ENCODE measurements around the gene PSMD10. TPM values are rescaled to one million over a fixed set of nuclear protein-coding genes. Genes with fewer than 3 reads are reported as not detected.

The PSMD10 gene
- polyA plus RNA-seq, 1 donor from 2014 or later: 209 TPM

- H3K36me3 ChIP-seq (ENCODE audit: insufficient read depth, low read length): no peaks in the 10 kb centered on the region
- H3K4me3 ChIP-seq (ENCODE audit: low read length): no peak overlapping the region
- no peak overlapping the region for H3K9ac ChIP-seq (ENCODE audit: low read length)
- H3K4me2 ChIP-seq (ENCODE audit: low read length): no peak overlapping the region
- H3K27ac ChIP-seq (ENCODE audit: low read length): no peak overlapping the region
- no peaks in the 10 kb centered on the region for H3K9me3 ChIP-seq (ENCODE audit: low read length)
- H3F3A ChIP-seq (ENCODE audit: insufficient read depth, low read length, poor library complexity, severe bottlenecking): no peaks in the 10 kb centered on the region
- no peaks in the 10 kb centered on the region for H3K9me2 ChIP-seq (ENCODE audit: insufficient read depth, low read length)
- H4K20me1 ChIP-seq (ENCODE audit: insufficient read depth): no peaks in the 10 kb centered on the region
- H3K79me2 ChIP-seq (replicated peaks; ENCODE audit: insufficient read depth, low read length): no peaks in the 10 kb centered on the region
- no peak overlapping the region for H2AFZ ChIP-seq (ENCODE audit: low read depth, low read length)
- H3K27me3 ChIP-seq (ENCODE audit: insufficient read depth, low read depth, low read length): no peaks in the 10 kb centered on the region
- TF ChIP-seq TAF1 (IDR thresholded peaks at IDR 0.05; ENCODE audit: low read depth) (no peak), MXI1 (conservative IDR thresholded peaks at IDR 0.05; ENCODE audit: poor library complexity, severe bottlenecking) (no peak), POLR2AphosphoS5 (IDR thresholded peaks at IDR 0.05) (no peak), EZH2 (IDR thresholded peaks at IDR 0.05; ENCODE audit: borderline replicate concordance, insufficient read depth, low read length, poor library complexity, severe bottlenecking) (no peak), REST (IDR thresholded peaks at IDR 0.05; ENCODE audit: borderline replicate concordance) (no peak), CTCF (IDR thresholded peaks at IDR 0.05; ENCODE audit: poor library complexity, severe bottlenecking) (no peak), RAD21 (conservative IDR thresholded peaks at IDR 0.05) (no peak), EP300 (conservative IDR thresholded peaks at IDR 0.05; ENCODE audit: poor library complexity, severe bottlenecking) (no peak), SMC3 (conservative IDR thresholded peaks at IDR 0.05; ENCODE audit: poor library complexity) (no peak)
These were observed 20.5 kb downstream of the PSMD10 start for GRCh38 chrX:108070891-108071290.

DNA sequence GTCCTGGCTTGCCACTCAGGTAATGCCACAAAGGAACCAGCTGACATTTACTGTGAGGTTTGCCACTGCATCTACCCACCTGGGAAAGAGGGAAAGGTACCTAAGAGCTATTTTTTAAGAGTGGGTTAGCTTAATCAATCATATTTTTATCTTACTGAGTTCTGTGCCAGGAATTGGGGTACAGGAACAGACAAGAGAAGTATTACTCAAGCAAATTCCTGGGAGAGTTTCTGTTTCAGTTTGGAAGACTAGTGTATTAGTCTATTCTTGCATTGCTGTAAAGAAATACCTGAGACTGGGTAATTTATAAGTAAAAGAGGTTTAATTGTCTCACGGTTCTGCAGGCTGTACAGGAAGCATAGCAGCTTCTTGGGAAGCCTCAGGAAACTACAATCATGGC, 23.2 kb downstream of the PSMD10 start:
- Histone ChIP-seq H3K4me2 (ENCODE audit: low read length) (no peak overlapping the region), H3K79me2 (replicated peaks; ENCODE audit: insufficient read depth, low read length) (no peaks in the 10 kb centered on the region), H3F3A (ENCODE audit: insufficient read depth, low read length, poor library complexity, severe bottlenecking) (no peaks in the 10 kb centered on the region), H3K9ac (ENCODE audit: low read length) (no peak overlapping the region), H3K4me3 (ENCODE audit: low read length) (no peak overlapping the region), H3K36me3 (ENCODE audit: insufficient read depth, low read length) (no peaks in the 10 kb centered on the region), H3K27me3 (ENCODE audit: insufficient read depth, low read depth, low read length) (no peaks in the 10 kb centered on the region), H4K20me1 (ENCODE audit: insufficient read depth) (no peaks in the 10 kb centered on the region), H3K27ac (ENCODE audit: low read length) (no peak overlapping the region), H3K9me3 (ENCODE audit: low read length) (no peaks in the 10 kb centered on the region), H3K9me2 (ENCODE audit: insufficient read depth, low read length) (no peaks in the 10 kb centered on the region), H2AFZ (ENCODE audit: low read depth, low read length) (no peak overlapping the region)
- no peak for TF ChIP-seq MXI1 (conservative IDR thresholded peaks at IDR 0.05; ENCODE audit: poor library complexity, severe bottlenecking)
- no peak for TF ChIP-seq RAD21 (conservative IDR thresholded peaks at IDR 0.05)
- TF ChIP-seq EZH2 (IDR thresholded peaks at IDR 0.05; ENCODE audit: borderline replicate concordance, insufficient read depth, low read length, poor library complexity, severe bottlenecking): no peak
- no peak for TF ChIP-seq EP300 (conservative IDR thresholded peaks at IDR 0.05; ENCODE audit: poor library complexity, severe bottlenecking)
- TF ChIP-seq POLR2AphosphoS5 (IDR thresholded peaks at IDR 0.05): no peak
- TF ChIP-seq SMC3 (conservative IDR thresholded peaks at IDR 0.05; ENCODE audit: poor library complexity): no peak
